Uterus (tissue), 4 donors: ENCODE results near the gene FCRLA. TPM values are rescaled to one million over a fixed set of nuclear protein-coding genes. Genes with fewer than 3 reads are reported as not detected.
"Not testable (repeated sequence)": the region's sequence is repeated elsewhere in the genome, so short reads cannot be mapped to it uniquely, and the experiment has no call there.

Experiments
- DNase-seq, 2 donors: peaks; one replicate each; pipeline ENCODE4 v3.0.0-alpha.2; 2019 to 2020
- H3K27ac ChIP-seq, 2 donors: fragments of 200-600 bp; sonication (generic); 1 replicate in 1 of 2; 2 replicates in 1 of 2; pipeline ENCODE4 v1.5.1; 2016 to 2018
- H3K27me3 ChIP-seq, 2 donors: fragments of 200-600 bp; sonication (generic); one replicate each; pipeline ENCODE4 v1.5.1; 2018 to 2019; ENCODE audit warnings: control low read depth in 1 of 2
- H3K36me3 ChIP-seq, 2 donors: fragments of 200-600 bp; sonication (generic); one replicate each; pipeline ENCODE4 v1.5.1; 2019; ENCODE audit warnings: control low read depth in 1 of 2
- H3K4me1 ChIP-seq, 2 donors: fragments of 200-600 bp; sonication (generic); one replicate each; pipeline ENCODE4 v1.5.1; 2018 to 2019; ENCODE audit warnings: control low read depth in 1 of 2
- H3K4me3 ChIP-seq, 2 donors: fragments of 200-600 bp; sonication (generic); 1 replicate in 1 of 2; 2 replicates in 1 of 2; pipeline ENCODE4 v1.5.1; 2018 to 2019; ENCODE audit warnings: mild to moderate bottlenecking in 1 of 2
- H3K9me3 ChIP-seq, 2 donors: fragments of 200-600 bp; sonication (generic); one replicate each; pipeline ENCODE4 v1.5.1; 2019; ENCODE audit warnings: control low read depth in 1 of 2
- CTCF ChIP-seq, 4 experiments: fragments of 200-600 bp in 2 of 4; fragments of 450-650 bp in 2 of 4; sonication (generic) in 2 of 4; IDR thresholded peaks; one replicate each; pipeline ENCODE4 v1.5.1; 2016 to 2019; ENCODE audit warnings: antibody characterized with exemption in 4 of 4, mild to moderate bottlenecking in 2 of 4, moderate library complexity in 1 of 4
- POLR2A ChIP-seq, 2 donors: fragments of 450-650 bp; IDR thresholded peaks; one replicate each; pipeline ENCODE4 v1.6.1; 2016; ENCODE audit warnings: antibody characterized with exemption in 2 of 2, mild to moderate bottlenecking in 1 of 2, moderate library complexity in 1 of 2
- intact Hi-C: fragments of 100-400 bp; cut with DNase I; formaldehyde crosslinking; loops from one replicate; pipeline ENCODE4 v1.15.1; 2023; ENCODE audit warnings: low total_unique reads
- total RNA-seq, 4 donors: library from RNA; depleted of rRNA in 3 of 4; stranded (reverse); fragments of >200 nt in 3 of 4; gene quantifications; one replicate each; pipeline versions ENCODE4 v1.1.0 to v1.2.4, GENCODE V29; 2014 to 2023
- donor health status: DM: yes; HTN: yes; CAD: no.

The FCRLA gene, protein sequence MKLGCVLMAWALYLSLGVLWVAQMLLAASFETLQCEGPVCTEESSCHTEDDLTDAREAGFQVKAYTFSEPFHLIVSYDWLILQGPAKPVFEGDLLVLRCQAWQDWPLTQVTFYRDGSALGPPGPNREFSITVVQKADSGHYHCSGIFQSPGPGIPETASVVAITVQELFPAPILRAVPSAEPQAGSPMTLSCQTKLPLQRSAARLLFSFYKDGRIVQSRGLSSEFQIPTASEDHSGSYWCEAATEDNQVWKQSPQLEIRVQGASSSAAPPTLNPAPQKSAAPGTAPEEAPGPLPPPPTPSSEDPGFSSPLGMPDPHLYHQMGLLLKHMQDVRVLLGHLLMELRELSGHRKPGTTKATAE
- under 1 TPM in 1 of 4 donors, not detected in 3; 0.41 TPM for total RNA-seq

DNA sequence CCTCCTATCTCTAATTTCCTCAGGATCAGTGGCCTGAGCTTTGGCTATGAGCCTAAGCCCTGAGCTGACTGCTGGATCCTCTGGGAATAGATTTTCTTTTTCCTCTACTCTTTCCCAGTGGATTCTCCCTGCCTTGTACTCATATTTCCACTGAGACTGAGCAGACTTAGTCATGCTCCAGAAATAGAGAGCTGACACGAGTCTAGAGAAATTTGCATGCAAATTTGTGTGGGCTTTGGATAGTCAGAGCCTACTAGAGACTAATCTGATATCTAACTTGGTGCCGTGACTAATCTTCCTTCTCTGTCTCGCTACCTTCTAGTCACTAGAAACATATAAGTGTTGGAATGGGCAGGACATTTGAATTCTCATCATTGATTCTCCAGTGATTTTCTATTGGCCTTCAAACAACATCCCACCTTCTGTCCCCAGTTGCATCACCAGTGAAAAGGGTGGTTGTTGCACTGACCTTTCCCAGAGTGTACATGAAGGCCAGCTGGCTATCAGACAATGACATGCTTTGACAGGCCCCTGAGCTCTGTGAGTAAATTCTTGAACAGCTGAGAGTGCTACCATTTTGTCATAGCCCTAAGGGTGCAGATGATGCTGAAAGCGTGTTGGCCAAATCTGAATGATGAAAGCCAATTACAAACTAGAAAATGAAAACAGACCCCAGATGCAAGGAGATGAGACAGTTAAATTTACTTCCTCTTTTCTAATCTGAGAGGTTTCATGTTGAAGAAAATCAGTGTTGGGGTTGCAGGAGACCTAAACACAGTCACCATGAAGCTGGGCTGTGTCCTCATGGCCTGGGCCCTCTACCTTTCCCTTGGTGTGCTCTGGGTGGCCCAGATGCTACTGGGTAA is at the start of gene FCRLA:
TSS of gene FCRLA (plus strand) at position 748 of the 866 bp plus-strand sequence. CDS start at position 784, 36 bp downstream.
- no peak within 1 kb of the TSS for H3K4me3 ChIP-seq
- intact Hi-C loops: no loop called here
- no peak for DNase-seq
- no peaks in the 10 kb centered on the region for H3K9me3 ChIP-seq
- TF ChIP-seq POLR2A (IDR thresholded peaks at IDR 0.05) (no peak), CTCF (IDR thresholded peaks at IDR 0.05) (no peak)
- no peaks in the 10 kb centered on the region for H3K36me3 ChIP-seq
- no peaks in the 10 kb centered on the region for H3K4me1 ChIP-seq
- H3K27me3 ChIP-seq: no peaks in the 10 kb centered on the region
- no peak within 1 kb of the TSS for H3K27ac ChIP-seq

- DNase-seq, H3K27me3 ChIP-seq, H3K36me3 ChIP-seq, H3K9me3 ChIP-seq, H3K4me3 ChIP-seq, H3K4me1 ChIP-seq, H3K27ac ChIP-seq, intact Hi-C loops: not testable (repeated sequence)
Measured at GRCh38 chr1:161658524-161658923, 48.5 kb upstream of the FCRLA start.

- intact Hi-C loops, H3K27ac ChIP-seq, H3K4me3 ChIP-seq, H3K4me1 ChIP-seq, H3K9me3 ChIP-seq, H3K27me3 ChIP-seq, DNase-seq, H3K36me3 ChIP-seq: not testable (repeated sequence)
Measured at GRCh38 chr1:161661660-161662311, 45.2 kb upstream of the FCRLA start.

GRCh38 chr1:161662684-161663339 is 44.2 kb upstream of the FCRLA start, which contains the start of gene FCGR2B:
Gene FCGR2B, plus strand, starts transcription at chr1:161663143. Its CDS starts 99 bp downstream, at chr1:161663242.
- intact Hi-C loops, H3K36me3 ChIP-seq, H3K27ac ChIP-seq, H3K27me3 ChIP-seq, H3K4me3 ChIP-seq, H3K4me1 ChIP-seq, DNase-seq, H3K9me3 ChIP-seq: not testable (repeated sequence)

GRCh38 chr1:161663569-161663968 is 43.5 kb upstream of the FCRLA start:
- H3K36me3 ChIP-seq, H3K27me3 ChIP-seq, H3K9me3 ChIP-seq, H3K4me1 ChIP-seq, intact Hi-C loops, H3K4me3 ChIP-seq, H3K27ac ChIP-seq, DNase-seq: not testable (repeated sequence)

GRCh38 chr1:161664689-161665088 is 42.3 kb upstream of the FCRLA start:
- H3K4me1 ChIP-seq, H3K9me3 ChIP-seq, H3K36me3 ChIP-seq, DNase-seq, intact Hi-C loops, H3K27ac ChIP-seq, H3K4me3 ChIP-seq, H3K27me3 ChIP-seq: not testable (repeated sequence)

GRCh38 chr1:161671045-161672020 is 35.7 kb upstream of the FCRLA start:
- intact Hi-C loops, H3K9me3 ChIP-seq, H3K36me3 ChIP-seq, H3K4me3 ChIP-seq, H3K27ac ChIP-seq, H3K27me3 ChIP-seq, H3K4me1 ChIP-seq, DNase-seq: not testable (repeated sequence)

DNA sequence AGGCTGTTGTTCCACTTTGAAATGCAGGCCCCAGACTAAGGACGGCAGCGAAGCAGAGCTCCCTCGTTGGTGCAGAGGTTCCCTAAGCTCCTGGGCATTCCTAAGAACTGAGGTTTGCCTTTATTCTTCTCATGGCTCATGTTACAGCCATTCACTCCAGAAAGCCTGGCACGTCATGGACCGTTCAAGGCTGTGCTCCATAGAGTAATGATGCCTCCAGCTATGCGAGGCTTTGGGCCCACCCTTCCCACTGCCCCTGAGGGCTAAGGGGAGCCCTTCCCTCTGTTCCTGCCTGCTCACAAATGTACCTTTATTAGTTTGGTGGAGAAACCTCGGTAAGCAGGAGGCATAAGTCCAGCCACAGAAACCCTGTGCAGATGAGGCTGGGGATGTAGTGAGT is 33.6 kb upstream of the FCRLA start:
- intact Hi-C loops, H3K4me3 ChIP-seq, H3K27ac ChIP-seq, DNase-seq, H3K27me3 ChIP-seq, H3K4me1 ChIP-seq, H3K36me3 ChIP-seq, H3K9me3 ChIP-seq: not testable (repeated sequence)

- H3K4me3 ChIP-seq, H3K4me1 ChIP-seq, H3K27ac ChIP-seq, H3K36me3 ChIP-seq, intact Hi-C loops, H3K9me3 ChIP-seq, DNase-seq, H3K27me3 ChIP-seq: not testable (repeated sequence)
Measured at GRCh38 chr1:161674447-161674846, 32.6 kb upstream of the FCRLA start.

DNA sequence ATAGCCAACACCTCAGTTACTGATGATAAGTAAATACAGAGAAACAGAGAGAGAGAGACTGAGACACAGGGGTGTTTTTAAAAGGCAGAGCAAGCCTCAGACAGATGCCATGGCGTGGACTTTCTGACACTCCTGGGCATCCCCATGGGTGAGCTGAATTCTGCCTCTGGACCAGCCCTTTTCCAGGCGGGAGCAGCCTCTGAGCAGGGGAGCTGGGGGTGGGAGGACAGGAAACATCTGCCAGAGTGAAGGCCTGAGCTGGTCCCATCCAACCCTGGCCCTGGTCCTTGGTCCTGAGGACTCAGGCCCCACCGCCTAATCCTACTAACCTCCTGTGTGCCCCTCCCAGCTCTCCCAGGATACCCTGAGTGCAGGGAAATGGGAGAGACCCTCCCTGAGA is 32.1 kb upstream of the FCRLA start:
- H3K27me3 ChIP-seq, DNase-seq, intact Hi-C loops, H3K4me1 ChIP-seq, H3K36me3 ChIP-seq, H3K27ac ChIP-seq, H3K9me3 ChIP-seq, H3K4me3 ChIP-seq: not testable (repeated sequence)
